Thymus (tissue), 11 donors: Measurements from ENCODE around the gene SOCS1. TPM values are rescaled to one million over a fixed set of nuclear protein-coding genes. Genes with fewer than 3 reads are reported as not detected.
"Not testable (repeated sequence)": the region's sequence is repeated elsewhere in the genome, so short reads cannot be mapped to it uniquely, and the experiment has no call there.

Experiments used
- DNase-seq, 9 donors: peaks; one replicate each; pipeline ENCODE4 v3.0.0-alpha.2; 2013; ENCODE audit warnings: low spot score in 9 of 9, low read depth in 6 of 9, missing footprints in 1 of 9
- H3K27ac ChIP-seq, 2 donors: one replicate each; pipeline ENCODE4 v1.5.1; 2013; ENCODE audit warnings: control low read depth in 1 of 2, low read depth in 1 of 2, low read length in 1 of 2, mild to moderate bottlenecking in 1 of 2, moderate library complexity in 1 of 2
- H3K27me3 ChIP-seq, 2 donors: one replicate each; pipeline ENCODE4 v1.5.1; 2013; ENCODE audit warnings: low read length in 1 of 2; ENCODE audit not compliant: control insufficient read depth in 2 of 2, insufficient read depth in 1 of 2
- H3K36me3 ChIP-seq, 2 donors: one replicate each; pipeline ENCODE4 v1.5.1; 2013; ENCODE audit warnings: low read length in 1 of 2, mild to moderate bottlenecking in 1 of 2, moderate library complexity in 1 of 2; ENCODE audit not compliant: control insufficient read depth in 2 of 2, insufficient read depth in 2 of 2
- H3K4me1 ChIP-seq, 2 donors: one replicate each; pipeline ENCODE4 v1.5.1; 2013; ENCODE audit warnings: low read length in 2 of 2; ENCODE audit not compliant: control insufficient read depth in 2 of 2, insufficient read depth in 2 of 2
- H3K4me3 ChIP-seq, 2 donors: one replicate each; pipeline ENCODE4 v1.5.1; 2013; ENCODE audit warnings: low read length in 2 of 2, control low read depth in 1 of 2, mild to moderate bottlenecking in 1 of 2
- H3K9me3 ChIP-seq, 2 donors: one replicate each; pipeline ENCODE4 v1.5.1; 2013; ENCODE audit warnings: low read length in 1 of 2, mild to moderate bottlenecking in 1 of 2; ENCODE audit not compliant: control insufficient read depth in 2 of 2, insufficient read depth in 1 of 2
- WGBS: extraction: QIAGEN DNeasy Blood & Tissue Kit; methylation state at CpG from one replicate; pipeline ENCODE4 v1.1.7; 2013; 5-methylcytosine and 5-hydroxymethylcytosine counted together
- polyA plus RNA-seq: library from polyadenylated mRNA; stranded (reverse); fragments of 200-250 nt; gene quantifications from one replicate; pipeline ENCODE4 v1.2.3, GENCODE V29; 2013
- total RNA-seq: library from RNA; stranded (reverse); fragments of 120-200 nt; gene quantifications from one replicate; pipeline ENCODE4 v1.2.4, GENCODE V29; 2013
- donor health status: healthy.

Gene SOCS1
- total and polyA plus RNA-seq, 2 donors: 8.3 to 109 TPM

DNA sequence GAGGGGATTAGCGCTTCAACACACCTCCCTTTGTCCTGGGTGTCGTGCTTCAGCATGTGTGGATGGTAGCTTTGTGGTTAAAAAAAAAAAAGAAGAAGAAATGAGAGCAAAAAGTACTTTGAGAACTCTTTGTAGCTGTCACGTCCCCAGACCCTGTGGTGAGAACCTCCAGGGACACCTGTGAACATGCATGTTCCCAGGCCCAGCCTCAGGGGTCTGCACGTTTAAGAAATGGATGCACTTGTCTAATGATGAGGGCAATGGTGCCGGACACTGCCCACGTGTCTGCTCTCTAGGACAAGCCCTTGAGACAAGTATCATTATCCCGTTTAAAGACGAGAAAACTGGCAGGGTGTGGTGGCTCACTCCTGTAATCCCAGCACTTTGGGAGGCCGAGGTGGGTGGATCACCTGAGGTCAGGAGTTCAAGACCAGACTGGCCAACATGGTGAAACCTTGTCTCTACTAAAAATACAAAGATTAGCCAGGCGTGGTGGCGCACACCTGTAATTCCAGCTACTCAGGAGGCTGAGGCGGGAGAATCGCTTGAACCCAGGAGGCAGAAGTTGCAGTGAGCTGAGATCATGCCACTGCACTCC lies 43.0 kb upstream of the SOCS1 start:
- peaks cover 57 to 89% of the 10 kb centered on the region in 2 donors for H3K4me1 ChIP-seq
- peak overlapping the region in 1 of 2 donors; percentile 5 for H3K4me3 ChIP-seq
- H3K9me3 ChIP-seq, H3K36me3 ChIP-seq, H3K27me3 ChIP-seq: not testable (repeated sequence)
- peak overlapping the region; percentile 55 to 96 for H3K27ac ChIP-seq
- WGBS: 59% methylated on average over 13 of the region's 13 CpGs
- peak in 5 of 9 donors; percentile 55 to 88 (median 64) for DNase-seq

DNA sequence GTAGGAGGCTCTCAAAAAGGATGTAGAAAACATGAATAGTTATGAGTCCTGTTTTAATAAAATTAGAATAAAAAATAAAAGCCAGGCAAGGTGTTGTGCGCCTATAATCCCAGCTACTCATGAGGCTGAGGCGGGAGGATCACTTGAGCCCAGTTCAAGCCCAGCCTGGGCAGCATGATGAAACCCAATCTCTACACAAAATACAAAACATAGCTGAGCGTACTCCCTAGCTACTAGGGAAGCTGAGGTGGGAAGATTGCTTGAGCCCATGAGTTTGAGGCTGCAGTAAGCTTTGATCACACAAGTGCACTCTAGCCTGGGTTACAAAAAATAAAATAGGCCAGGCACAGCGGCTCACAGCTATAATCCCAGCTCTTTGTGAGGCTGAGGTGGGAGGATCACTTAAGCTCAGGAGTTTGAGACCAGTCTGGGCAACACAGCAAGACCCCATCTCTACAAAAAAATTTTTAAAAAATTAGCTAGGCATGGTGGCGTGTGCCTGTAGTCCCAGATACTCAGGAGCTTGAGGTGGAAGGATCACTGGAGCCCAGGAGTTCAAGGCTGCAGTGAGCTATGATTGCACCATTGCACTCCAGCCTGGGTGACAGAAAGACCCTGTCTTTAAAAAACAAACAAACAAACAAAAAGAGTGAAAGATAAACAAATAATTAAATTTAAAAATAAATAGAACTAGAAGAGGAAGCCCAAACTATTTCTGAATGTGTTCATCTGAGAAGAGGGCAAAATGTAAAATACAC lies 42.3 kb upstream of the SOCS1 start:
- WGBS: 67% methylated on average over 5 of the region's 5 CpGs
- H3K4me1 ChIP-seq: peaks cover 61 to 92% of the 10 kb centered on the region in 2 donors
- peak overlapping the region; percentile 5 to 21 for H3K4me3 ChIP-seq
- peak in 1 of 9 donors; percentile 62 for DNase-seq
- H3K27me3 ChIP-seq: no peaks in the 10 kb centered on the region
- peak overlapping the region; percentile 89 to 96 for H3K27ac ChIP-seq
- H3K9me3 ChIP-seq: peaks cover 0 to 4% of the 10 kb centered on the region in 2 donors
- no peaks in the 10 kb centered on the region for H3K36me3 ChIP-seq

DNA sequence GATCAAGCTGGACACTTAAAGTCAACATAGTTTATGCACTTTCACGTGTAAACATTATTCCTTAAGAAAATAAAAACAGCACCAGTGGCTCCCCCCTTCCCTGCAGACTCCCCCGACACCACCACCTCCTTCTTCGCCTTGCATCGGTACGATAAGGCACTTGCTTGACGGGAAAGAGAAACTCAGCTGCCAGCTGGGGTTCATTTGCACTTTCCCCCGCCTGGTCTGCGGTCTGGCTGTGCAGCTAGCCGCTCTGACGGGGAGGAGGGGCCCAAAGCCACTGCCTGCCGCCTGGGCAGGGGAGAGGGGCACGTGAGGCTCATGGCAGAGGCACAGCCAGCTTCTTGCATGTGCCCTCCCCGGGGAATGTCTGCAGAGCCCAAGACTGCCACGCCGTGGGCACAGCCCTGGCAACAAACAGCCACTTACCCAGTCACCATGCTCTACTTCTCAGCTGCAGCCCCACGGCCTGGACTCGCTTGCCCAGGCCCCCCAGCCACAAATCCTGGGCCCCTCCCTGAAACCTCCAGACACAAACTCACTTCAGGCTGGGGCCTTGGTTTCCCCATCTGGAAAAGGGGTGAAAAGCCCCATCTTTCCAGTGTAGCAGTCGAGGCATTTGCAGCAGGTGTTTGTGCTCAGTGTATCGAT lies 41.6 kb upstream of the SOCS1 start:
- Histone ChIP-seq H3K36me3 (no peaks in the 10 kb centered on the region), H3K4me3 (peak overlapping the region; percentile 14 to 21), H3K4me1 (peaks cover 62 to 93% of the 10 kb centered on the region in 2 donors), H3K27ac (peak overlapping the region; percentile 89 to 96), H3K27me3 (no peaks in the 10 kb centered on the region), H3K9me3 (peaks cover 0 to 4% of the 10 kb centered on the region in 2 donors)
- peak; percentile 60 to 92 (median 72) for DNase-seq
- 2% methylated on average over 19 of the region's 19 CpGs for WGBS

DNA sequence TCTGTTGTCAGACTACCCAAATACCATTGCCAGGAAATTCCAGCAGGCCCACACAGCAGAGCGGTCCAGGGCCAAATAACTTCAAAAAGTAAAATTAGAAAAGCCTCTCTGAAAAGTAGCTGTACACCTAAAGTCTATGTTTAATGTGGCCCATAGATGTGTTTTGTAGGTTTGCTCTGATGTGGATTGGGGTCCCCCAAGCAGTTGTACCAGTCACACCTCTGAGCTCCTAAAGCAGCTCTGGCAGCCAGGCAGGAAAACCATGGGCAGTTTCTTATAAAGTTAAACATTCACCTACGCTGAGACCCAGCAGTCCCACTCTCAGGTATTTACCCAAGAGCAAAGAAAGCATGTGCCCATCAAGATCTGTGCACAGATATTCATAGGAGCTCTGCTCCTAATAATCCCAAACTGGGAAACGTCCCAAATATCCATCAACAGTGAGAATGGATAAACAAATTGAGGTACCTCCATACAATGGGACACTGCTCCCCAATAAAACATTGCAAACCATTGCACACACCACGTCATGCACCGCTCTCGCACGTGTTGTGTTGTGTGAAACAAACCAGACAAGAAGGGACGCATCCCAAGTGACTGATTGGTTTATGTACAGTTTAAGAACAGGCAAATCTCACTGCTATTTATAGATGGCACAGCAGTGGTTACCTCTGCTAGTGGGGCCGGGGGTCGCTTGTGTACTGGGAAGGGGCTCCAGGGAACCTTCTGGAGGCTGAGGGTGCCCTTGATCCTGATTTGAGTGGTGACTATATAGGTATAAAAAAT lies 40.9 kb upstream of the SOCS1 start:
- peaks cover 0 to 4% of the 10 kb centered on the region in 2 donors for H3K9me3 ChIP-seq

DNA sequence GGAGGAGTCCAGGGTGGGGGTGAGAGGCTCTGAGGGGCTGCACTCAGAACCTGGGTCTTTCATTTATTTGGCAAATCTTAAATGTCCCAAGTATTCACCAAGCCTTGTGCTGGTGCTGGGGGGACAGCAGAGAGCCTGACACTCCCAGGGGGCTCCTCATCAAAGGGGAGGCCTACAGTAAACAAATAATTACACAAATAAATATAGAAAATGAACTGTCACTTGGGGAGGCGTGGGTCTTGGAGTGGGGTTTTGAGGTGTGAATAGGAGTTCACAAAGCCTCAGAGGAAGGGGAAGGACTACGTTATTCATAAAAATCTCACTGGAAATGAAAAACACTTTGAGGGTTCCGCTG lies 40.3 kb upstream of the SOCS1 start:
- H3K4me3 ChIP-seq: no peak overlapping the region
- H3K9me3 ChIP-seq: peaks cover 0 to 4% of the 10 kb centered on the region in 2 donors
- DNase-seq: no peak
- no peaks in the 10 kb centered on the region for H3K27me3 ChIP-seq
- peak overlapping the region; percentile 10 to 96 for H3K27ac ChIP-seq
- H3K36me3 ChIP-seq: no peaks in the 10 kb centered on the region
- H3K4me1 ChIP-seq: peaks cover 58 to 89% of the 10 kb centered on the region in 2 donors
- WGBS: 90% methylated on average over 3 of the region's 3 CpGs

More for the DNA sequence above, 40.9 kb upstream of the SOCS1 start:
- H3K27me3 ChIP-seq: no peaks in the 10 kb centered on the region
- H3K4me1 ChIP-seq: peaks cover 62 to 94% of the 10 kb centered on the region in 2 donors
- H3K27ac ChIP-seq: peak overlapping the region; percentile 89 to 96
- no peaks in the 10 kb centered on the region for H3K36me3 ChIP-seq
- DNase-seq: peak in 2 of 9 donors; percentile 46 to 76
- 27% methylated on average over 10 of the region's 10 CpGs for WGBS
- peak overlapping the region in 1 of 2 donors; percentile 21 for H3K4me3 ChIP-seq

DNA sequence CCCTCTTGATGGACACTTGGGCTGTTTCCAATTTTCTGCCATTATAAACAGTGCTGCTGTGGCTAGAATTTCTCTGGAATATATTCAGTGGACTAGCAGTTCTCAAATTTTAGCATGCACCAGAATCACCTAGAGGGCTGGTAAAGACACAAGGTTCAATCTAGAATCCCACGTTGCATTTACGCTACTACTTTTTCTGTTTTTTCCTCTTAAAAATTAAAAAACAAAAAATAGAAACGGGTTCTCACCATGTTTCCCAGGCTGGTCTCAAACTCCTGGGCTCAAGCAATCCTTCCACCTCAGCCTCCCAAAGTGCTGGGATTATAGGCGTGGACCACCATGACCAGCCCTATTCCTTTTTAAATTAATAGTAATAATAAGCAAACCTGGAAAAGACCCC lies 39.7 kb upstream of the SOCS1 start:
- H3K27ac ChIP-seq: no peak overlapping the region
- over 99% methylated on average over 4 of the region's 4 CpGs for WGBS

DNA sequence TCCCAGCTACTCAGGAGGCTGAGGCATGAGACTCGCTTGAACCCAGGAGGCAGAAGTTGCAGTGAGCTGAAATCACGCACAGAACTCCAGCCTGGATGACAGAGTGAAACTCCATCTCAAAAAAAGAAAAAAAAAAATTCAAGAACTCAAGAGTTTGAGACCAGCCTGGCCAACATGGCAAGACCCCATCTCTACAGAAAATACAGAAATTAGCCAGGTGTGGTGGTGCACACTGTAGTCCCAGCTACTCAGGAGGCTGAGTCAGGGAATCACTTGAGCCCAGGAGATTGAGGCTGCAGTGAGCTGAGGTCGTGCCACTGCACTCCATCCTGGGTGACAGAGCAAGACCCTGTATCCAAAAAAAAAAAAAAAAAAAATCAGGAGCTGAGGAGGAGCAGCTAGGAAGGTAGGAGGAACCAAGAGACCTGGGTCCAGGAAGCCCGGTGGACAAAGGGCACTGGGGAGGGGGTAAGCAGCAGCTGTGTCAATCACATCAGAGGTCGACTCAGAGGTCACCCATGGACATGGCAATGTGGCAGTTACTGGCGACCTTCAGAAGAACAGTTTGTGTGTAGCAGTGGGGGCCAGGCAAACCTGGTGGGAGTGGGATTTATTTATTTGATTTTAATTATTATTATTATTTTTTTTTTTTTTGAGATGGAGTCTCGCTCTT lies 36.2 kb upstream of the SOCS1 start:
- 99% methylated on average over 7 of the region's 7 CpGs for WGBS
- no peak for DNase-seq
- no peaks in the 10 kb centered on the region for H3K36me3 ChIP-seq

More for the DNA sequence above, 39.7 kb upstream of the SOCS1 start:
- no peaks in the 10 kb centered on the region for H3K36me3 ChIP-seq
- peaks cover 57 to 84% of the 10 kb centered on the region in 2 donors for H3K4me1 ChIP-seq
- no peaks in the 10 kb centered on the region for H3K27me3 ChIP-seq
- H3K9me3 ChIP-seq: peaks cover 0 to 4% of the 10 kb centered on the region in 2 donors
- DNase-seq: no peak
- no peak overlapping the region for H3K4me3 ChIP-seq

DNA sequence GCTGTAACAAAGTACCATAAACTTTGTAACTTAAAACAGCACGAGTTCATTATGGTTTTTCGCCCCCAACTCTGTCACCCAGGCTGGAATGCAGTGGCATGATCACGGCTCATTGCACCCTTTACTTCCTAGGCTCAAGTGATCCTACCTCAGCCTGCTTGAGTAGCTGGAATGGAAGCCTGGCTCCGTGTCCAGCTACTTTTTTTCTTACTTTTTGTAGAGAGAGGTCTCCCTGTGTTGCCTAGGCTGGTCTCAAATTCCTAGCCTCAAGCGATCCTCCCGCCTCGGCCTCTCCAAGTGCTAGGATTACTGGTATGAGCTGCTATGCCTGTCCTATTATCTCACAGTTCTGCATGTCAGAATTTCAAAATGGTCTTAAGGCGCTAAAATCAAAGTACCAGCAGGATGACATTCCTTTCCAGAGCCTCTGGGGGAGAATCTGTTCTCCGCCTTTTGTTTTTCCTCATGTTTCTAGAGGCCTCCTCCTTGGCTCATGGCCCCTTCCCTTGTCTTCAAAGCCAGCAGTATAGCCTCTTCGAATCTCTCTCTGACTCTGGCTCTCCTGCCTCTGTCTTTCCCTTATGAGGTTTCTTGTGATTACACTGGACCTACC lies 35.2 kb upstream of the SOCS1 start:
- H3K36me3 ChIP-seq: no peaks in the 10 kb centered on the region
- WGBS: 97% methylated on average over 10 of the region's 10 CpGs
- H3K9me3 ChIP-seq: no peaks in the 10 kb centered on the region
- no peaks in the 10 kb centered on the region for H3K27me3 ChIP-seq
- DNase-seq: no peak
- H3K27ac ChIP-seq: no peak overlapping the region
- H3K4me1 ChIP-seq: peaks cover 25 to 39% of the 10 kb centered on the region in 2 donors
- H3K4me3 ChIP-seq: no peak overlapping the region

More for the DNA sequence above, 36.2 kb upstream of the SOCS1 start:
- peaks cover 35 to 49% of the 10 kb centered on the region in 2 donors for H3K4me1 ChIP-seq
- H3K27me3 ChIP-seq: no peaks in the 10 kb centered on the region
- no peak overlapping the region for H3K4me3 ChIP-seq
- no peak overlapping the region for H3K27ac ChIP-seq
- H3K9me3 ChIP-seq: no peaks in the 10 kb centered on the region
